Spleen (tissue), 11 donors: Measurements from ENCODE around the gene RAD23B. TPM values are rescaled to one million over a fixed set of nuclear protein-coding genes. Genes with fewer than 3 reads are reported as not detected.
"Not testable (repeated sequence)": the region's sequence is repeated elsewhere in the genome, so short reads cannot be mapped to it uniquely, and the experiment has no call there.

Experiments used
- DNase-seq: peaks from one replicate; pipeline ENCODE4 v3.0.0-alpha.2; 2020
- H3K27ac ChIP-seq, 8 donors: fragments of 200-600 bp; sonication (generic) in 7 of 8; 1 replicate in 4 of 8; 2 replicates in 4 of 8; pipeline versions ENCODE4 v1.5.0 to v1.8.0; 2016 to 2021; ENCODE audit warnings: inconsistent platforms in 4 of 8, mild to moderate bottlenecking in 4 of 8, moderate library complexity in 1 of 8
- H3K27me3 ChIP-seq, 7 donors: fragments of 200-600 bp; sonication (generic) in 6 of 7; replicated peaks in 1 of 7; 1 replicate in 4 of 7; 2 replicates in 3 of 7; pipeline versions ENCODE4 v1.5.0 to v1.8.0; 2016 to 2021; ENCODE audit warnings: inconsistent platforms in 3 of 7, mild to moderate bottlenecking in 1 of 7
- H3K36me3 ChIP-seq, 6 donors: fragments of 200-600 bp; sonication (generic) in 5 of 6; 1 replicate in 4 of 6; 2 replicates in 2 of 6; pipeline versions ENCODE4 v1.5.0 to v1.8.0; 2016 to 2021; ENCODE audit warnings: inconsistent platforms in 2 of 6
- H3K4me1 ChIP-seq, 6 donors: fragments of 200-600 bp; sonication (generic) in 5 of 6; 1 replicate in 3 of 6; 2 replicates in 3 of 6; pipeline versions ENCODE4 v1.5.0 to v1.8.0; 2016 to 2021; ENCODE audit warnings: inconsistent platforms in 3 of 6
- H3K4me3 ChIP-seq, 8 donors: fragments of 200-600 bp; sonication (generic) in 7 of 8; 1 replicate in 4 of 8; 2 replicates in 4 of 8; pipeline versions ENCODE4 v1.5.0 to v1.8.0; 2016 to 2021; ENCODE audit warnings: inconsistent platforms in 4 of 8, mild to moderate bottlenecking in 4 of 8, moderate library complexity in 2 of 8
- H3K9me3 ChIP-seq, 8 donors: fragments of 200-600 bp; sonication (generic) in 7 of 8; 1 replicate in 4 of 8; 2 replicates in 4 of 8; pipeline versions ENCODE4 v1.5.0 to v1.8.0; 2016 to 2021; ENCODE audit warnings: inconsistent platforms in 4 of 8
- POLR2A ChIP-seq, 3 donors: fragments of 450-650 bp; IDR thresholded peaks; one replicate each; pipeline ENCODE4 v1.5.1; 2017; ENCODE audit warnings: antibody characterized with exemption in 3 of 3, mild to moderate bottlenecking in 1 of 3
- POLR2AphosphoS5 ChIP-seq, 3 donors: sonication (generic); formaldehyde crosslinking; IDR thresholded peaks; one replicate each; pipeline ENCODE4 v1.5.1; 2017; ENCODE audit warnings: antibody characterized with exemption in 3 of 3
- WGBS, 5 donors: extraction: QIAGEN DNeasy Blood & Tissue Kit in 3 of 5; methylation state at CpG; one replicate each; pipeline versions ENCODE4 v1.1.5 to v1.1.7; 2013 to 2018; 5-methylcytosine and 5-hydroxymethylcytosine counted together
- intact Hi-C: fragments of 100-400 bp; cut with DNase I; formaldehyde crosslinking; loops from one replicate; pipeline ENCODE4 v1.15.0; 2023; ENCODE audit warnings: low total_unique reads
- polyA plus RNA-seq, 3 donors: library from polyadenylated mRNA; stranded (reverse); fragments of 200-250 nt; gene quantifications; one replicate each; pipeline ENCODE4 v1.2.1, GENCODE V29; 2013
- total RNA-seq, 7 donors: library from RNA; depleted of rRNA in 3 of 7; stranded (reverse); fragments of >200 nt in 3 of 7; fragmentation: NEBNext Ultra II Directional in 4 of 7; extraction: Animal tissue kit (Norgen Biotek cat#: 25700) in 4 of 7; gene quantifications; one replicate each; pipeline versions ENCODE4 v1.1.0 to v1.2.1, GENCODE V29; 2016 to 2021
- TF ChIP-seq, protein P1 (sequence below), 11 experiments: fragments of 200-600 bp in 7 of 11; fragments of 450-650 bp in 4 of 11; sonication (generic) in 4 of 11; IDR thresholded peaks in 8 of 11; conservative IDR thresholded peaks in 3 of 11; 1 replicate in 7 of 11; 2 replicates in 4 of 11; pipeline versions ENCODE4 v1.4.0 to v1.8.0; 2016 to 2021; ENCODE audit warnings: antibody characterized with exemption in 11 of 11, inconsistent platforms in 4 of 11, mild to moderate bottlenecking in 1 of 11
- donor health status: healthy with polysubstance abuse.
- donor health status: DM: no; HTN: no; CAD: no; lungs with moderate emphysema.
- donor health status: DM: no; HTN: no; CAD: no.
- donor health status: Bipolar disorder and iron deficiency.
- donor health status: healthy.
- donor health status: DM: no; HTN: no; CAD: no.
- donor health status: DM: yes; HTN: yes; CAD: no.

Gene RAD23B
- total and polyA plus RNA-seq, 10 donors = 21.3 to 91.9 (median 64.5) TPM

DNA sequence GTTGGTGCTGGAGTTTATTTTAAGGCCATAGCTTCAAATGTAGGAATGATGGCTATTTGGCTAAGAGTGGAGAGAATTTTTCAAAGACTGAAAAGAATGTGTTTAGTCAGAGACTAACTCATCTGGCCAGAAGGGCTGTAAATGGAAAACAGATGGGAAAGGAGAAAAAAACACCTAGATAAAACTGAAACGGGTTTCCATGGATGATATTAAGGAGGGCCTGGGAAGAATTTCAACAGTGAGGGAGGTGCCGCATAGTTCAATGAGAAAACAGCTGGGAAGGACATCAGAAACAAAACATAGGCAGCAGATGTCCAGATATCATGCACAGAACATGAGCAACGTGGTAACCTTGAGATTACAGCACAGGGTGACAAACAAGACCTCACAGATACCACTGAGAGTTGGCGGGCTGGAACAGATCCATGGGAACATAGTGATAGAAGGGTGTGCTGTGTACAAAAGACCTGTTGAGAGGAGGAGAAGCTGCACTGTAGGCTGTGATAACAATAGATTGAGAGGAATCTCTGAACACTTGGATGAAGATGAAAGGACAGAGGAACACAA, 31.2 kb upstream of the RAD23B start:
- WGBS, 5 donors = 64 to 83% (median 73%) methylated on average over 4 of the region's 4 CpGs
- peaks cover 0 to 8% (median 0%) of the 10 kb centered on the region in 7 donors for H3K27me3 ChIP-seq
- no peak overlapping the region for H3K27ac ChIP-seq
- no peak for DNase-seq
- no peaks in the 10 kb centered on the region for H3K9me3 ChIP-seq
- TF ChIP-seq POLR2AphosphoS5 (IDR thresholded peaks at IDR 0.05) (no peak), POLR2A (IDR thresholded peaks at IDR 0.05) (no peak)
- TF ChIP-seq, protein P1, sequence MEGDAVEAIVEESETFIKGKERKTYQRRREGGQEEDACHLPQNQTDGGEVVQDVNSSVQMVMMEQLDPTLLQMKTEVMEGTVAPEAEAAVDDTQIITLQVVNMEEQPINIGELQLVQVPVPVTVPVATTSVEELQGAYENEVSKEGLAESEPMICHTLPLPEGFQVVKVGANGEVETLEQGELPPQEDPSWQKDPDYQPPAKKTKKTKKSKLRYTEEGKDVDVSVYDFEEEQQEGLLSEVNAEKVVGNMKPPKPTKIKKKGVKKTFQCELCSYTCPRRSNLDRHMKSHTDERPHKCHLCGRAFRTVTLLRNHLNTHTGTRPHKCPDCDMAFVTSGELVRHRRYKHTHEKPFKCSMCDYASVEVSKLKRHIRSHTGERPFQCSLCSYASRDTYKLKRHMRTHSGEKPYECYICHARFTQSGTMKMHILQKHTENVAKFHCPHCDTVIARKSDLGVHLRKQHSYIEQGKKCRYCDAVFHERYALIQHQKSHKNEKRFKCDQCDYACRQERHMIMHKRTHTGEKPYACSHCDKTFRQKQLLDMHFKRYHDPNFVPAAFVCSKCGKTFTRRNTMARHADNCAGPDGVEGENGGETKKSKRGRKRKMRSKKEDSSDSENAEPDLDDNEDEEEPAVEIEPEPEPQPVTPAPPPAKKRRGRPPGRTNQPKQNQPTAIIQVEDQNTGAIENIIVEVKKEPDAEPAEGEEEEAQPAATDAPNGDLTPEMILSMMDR (IDR thresholded peaks at IDR 0.05 in 8 of 11, conservative IDR thresholded peaks at IDR 0.05 in 3 of 11) = no peak
- no peaks in the 10 kb centered on the region for H3K36me3 ChIP-seq
- no peaks in the 10 kb centered on the region for H3K4me1 ChIP-seq
- intact Hi-C loops = no loop called here
- H3K4me3 ChIP-seq = no peak overlapping the region

DNA sequence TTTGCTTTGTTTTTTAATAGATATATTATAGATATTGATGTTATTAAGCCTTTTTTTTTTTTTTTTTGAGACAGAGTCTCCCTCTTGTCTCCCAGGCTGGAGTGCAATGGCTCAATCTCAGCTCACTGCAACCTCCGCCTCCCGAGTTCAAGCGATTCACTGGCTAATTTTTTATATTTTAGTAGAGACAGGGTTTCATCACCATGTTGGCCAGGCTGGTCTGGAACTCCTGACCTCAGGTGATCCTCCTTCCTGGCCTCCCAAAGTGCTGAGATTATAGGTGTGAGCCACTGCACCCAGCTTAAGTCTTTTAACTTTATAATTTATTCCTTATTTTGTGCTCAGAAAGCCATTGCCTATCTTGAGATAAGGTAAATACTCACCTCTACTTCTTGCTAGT, 24.2 kb upstream of the RAD23B start:
- DNase-seq = no peak
- Histone ChIP-seq H3K27ac (no peak overlapping the region), H3K27me3 (no peaks in the 10 kb centered on the region), H3K36me3 (no peaks in the 10 kb centered on the region), H3K4me3 (no peak overlapping the region), H3K4me1 (peaks cover 0 to 20% (median 10%) of the 10 kb centered on the region in 6 donors), H3K9me3 (no peaks in the 10 kb centered on the region)
- intact Hi-C loops = no loop called here
- TF ChIP-seq, protein P1 (IDR thresholded peaks at IDR 0.05 in 8 of 11, conservative IDR thresholded peaks at IDR 0.05 in 3 of 11) = no peak
- TF ChIP-seq POLR2A (IDR thresholded peaks at IDR 0.05) = no peak
- TF ChIP-seq POLR2AphosphoS5 (IDR thresholded peaks at IDR 0.05) = no peak
- 94 to 100% (median 97%) methylated on average over 3 of the region's 3 CpGs for whole genome bisulfite sequencing, 5 donors

DNA sequence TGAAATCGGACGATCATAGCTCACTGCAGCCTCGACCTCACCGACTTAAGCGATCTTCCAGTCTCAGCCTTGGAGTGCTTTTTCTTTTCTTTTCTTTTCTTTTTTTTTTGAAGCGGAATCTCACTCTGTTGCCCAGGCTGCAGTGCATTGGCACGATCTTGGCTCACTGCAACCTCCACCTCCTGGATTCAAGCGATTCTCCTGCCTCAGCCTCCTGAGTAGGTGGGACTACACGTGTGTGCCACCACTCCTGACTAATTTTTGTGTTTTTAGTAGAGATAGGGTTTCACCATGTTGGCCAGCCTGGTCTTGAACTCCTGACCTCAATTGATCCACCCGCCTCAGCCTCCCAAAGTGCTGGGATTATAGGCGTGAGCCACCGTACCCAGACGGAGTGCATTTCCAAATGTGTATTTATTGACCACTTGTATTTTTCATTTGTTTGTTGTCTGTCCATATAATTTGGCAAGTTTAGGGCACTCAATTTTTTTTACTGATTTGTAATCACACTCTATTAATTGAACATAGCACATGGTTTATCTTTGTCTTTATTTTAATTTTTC, 23.2 kb upstream of the RAD23B start:
- DNase-seq, H3K4me3 ChIP-seq, intact Hi-C loops, H3K27me3 ChIP-seq, H3K36me3 ChIP-seq, H3K27ac ChIP-seq, H3K9me3 ChIP-seq: not testable (repeated sequence)
- WGBS, 5 donors = 90 to 96% (median 94%) methylated on average over 13 of the region's 13 CpGs
- peaks cover 0 to 20% (median 10%) of the 10 kb centered on the region in 6 donors for H3K4me1 ChIP-seq

DNA sequence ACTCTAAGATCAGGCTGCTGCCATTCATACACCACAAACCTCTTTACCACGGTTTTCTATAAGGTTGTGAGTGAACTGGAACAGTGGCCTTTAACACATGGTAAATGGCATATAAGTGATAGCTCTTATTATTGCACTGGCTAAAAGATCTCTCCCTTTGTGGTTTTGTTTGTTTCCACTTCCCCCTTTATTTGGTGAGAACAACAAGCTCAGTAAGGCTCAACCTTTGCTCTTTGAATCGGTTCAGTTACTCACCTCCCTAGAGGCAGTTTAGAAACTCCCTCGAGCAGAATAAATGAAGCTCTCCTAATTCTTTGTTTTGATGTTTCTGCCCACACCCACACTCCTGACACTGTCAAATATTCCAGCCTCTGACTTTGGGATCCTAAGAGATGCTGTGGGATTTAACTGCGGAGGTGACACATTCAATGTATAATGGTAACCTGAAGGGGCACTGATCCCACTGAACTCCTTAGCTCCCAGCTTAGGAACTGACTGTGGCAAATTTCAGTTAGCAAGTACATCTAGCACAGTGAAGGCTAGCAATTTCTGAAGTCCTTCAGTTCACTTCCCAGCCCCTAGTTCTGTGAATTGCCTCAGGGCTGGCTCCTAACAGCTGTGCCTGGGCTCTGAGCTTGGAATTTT, 22.5 kb upstream of the RAD23B start:
- Histone ChIP-seq H3K27me3 (no peaks in the 10 kb centered on the region), H3K36me3 (no peaks in the 10 kb centered on the region), H3K9me3 (peaks cover 0 to 12% (median 11%) of the 10 kb centered on the region in 8 donors), H3K27ac (peak overlapping the region in 3 of 8 donors; percentile 21 to 43 (median 26)), H3K4me3 (no peak overlapping the region), H3K4me1 (peaks cover 0 to 20% (median 10%) of the 10 kb centered on the region in 6 donors)
- no peak for TF ChIP-seq POLR2A (IDR thresholded peaks at IDR 0.05)
- no peak for TF ChIP-seq POLR2AphosphoS5 (IDR thresholded peaks at IDR 0.05)
- TF ChIP-seq, protein P1 (IDR thresholded peaks at IDR 0.05 in 8 of 11, conservative IDR thresholded peaks at IDR 0.05 in 3 of 11) = no peak
- 34 to 42% (median 40%) methylated on average over 4 of the region's 4 CpGs for WGBS, 5 donors
- DNase-seq = no peak
- intact Hi-C loops = no loop called here
